HG03159 (cell line): Measurements from ENCODE around the gene CREBBP.
"Not testable (repeated sequence)": the region's sequence is repeated elsewhere in the genome, so short reads cannot be mapped to it uniquely, and the experiment has no call there.

Experiments used
- ATAC-seq: cut with Tn5 transposase; IDR thresholded peaks from one replicate; pipeline ENCODE4 v1.9.1; 2021; ENCODE audit warnings: mild to moderate bottlenecking, moderate library complexity; ENCODE audit not compliant: unreplicated experiment

Gene CREBBP

GRCh38 chr16:3717235-3718018 lies 163.1 kb downstream of the CREBBP start, which contains the start of gene TRAP1:
Gene TRAP1 (minus strand): TSS chr16:3717524. CDS start chr16:3717508, 16 bp downstream.
- peak; percentile 84 for ATAC-seq

- ATAC-seq, result peak; percentile 11
These were observed 163.7 kb downstream of the CREBBP start for GRCh38 chr16:3716831-3717234.

GRCh38 chr16:3715430-3715829 lies 165.1 kb downstream of the CREBBP start:
- no peak for ATAC-seq

- not testable (repeated sequence) for ATAC-seq
These were observed 166.1 kb downstream of the CREBBP start for GRCh38 chr16:3714378-3714777.

- ATAC-seq, result no peak
These were observed 166.8 kb downstream of the CREBBP start for GRCh38 chr16:3713587-3714242.

- ATAC-seq, result no peak
These were observed 167.6 kb downstream of the CREBBP start for GRCh38 chr16:3712861-3713372.

- no peak for ATAC-seq
These were observed 174.1 kb downstream of the CREBBP start for GRCh38 chr16:3706253-3707012.

- no peak for ATAC-seq
These were observed 178.4 kb downstream of the CREBBP start for GRCh38 chr16:3702082-3702481.

GRCh38 chr16:3701531-3701930 lies 179.0 kb downstream of the CREBBP start:
- ATAC-seq, result no peak

GRCh38 chr16:3698941-3699340 lies 181.6 kb downstream of the CREBBP start:
- ATAC-seq, result no peak

GRCh38 chr16:3696425-3697218 lies 183.9 kb downstream of the CREBBP start:
- ATAC-seq, result no peak

GRCh38 chr16:3695610-3696369 lies 184.7 kb downstream of the CREBBP start:
- no peak for ATAC-seq

GRCh38 chr16:3694051-3694450 lies 186.5 kb downstream of the CREBBP start:
- no peak for ATAC-seq

- no peak for ATAC-seq
These were observed 188.8 kb downstream of the CREBBP start for GRCh38 chr16:3691761-3692160.

- ATAC-seq, result no peak
These were observed 189.4 kb downstream of the CREBBP start for GRCh38 chr16:3690980-3691720.

- ATAC-seq, result no peak
These were observed 190.0 kb downstream of the CREBBP start for GRCh38 chr16:3690470-3690928.

GRCh38 chr16:3689731-3690130 lies 190.8 kb downstream of the CREBBP start:
- ATAC-seq, result no peak

- no peak for ATAC-seq
These were observed 192.7 kb downstream of the CREBBP start for GRCh38 chr16:3687792-3688191.

- ATAC-seq, result no peak
These were observed 193.5 kb downstream of the CREBBP start for GRCh38 chr16:3687021-3687420.
